Measurements from ENCODE around the gene CRIP2. TPM values are rescaled to one million over a fixed set of nuclear protein-coding genes. Genes with fewer than 3 reads are reported as not detected.

Gene CRIP2
- total and polyA plus RNA-seq, 8 donors = 143 to 229 (median 181) TPM

DNA sequence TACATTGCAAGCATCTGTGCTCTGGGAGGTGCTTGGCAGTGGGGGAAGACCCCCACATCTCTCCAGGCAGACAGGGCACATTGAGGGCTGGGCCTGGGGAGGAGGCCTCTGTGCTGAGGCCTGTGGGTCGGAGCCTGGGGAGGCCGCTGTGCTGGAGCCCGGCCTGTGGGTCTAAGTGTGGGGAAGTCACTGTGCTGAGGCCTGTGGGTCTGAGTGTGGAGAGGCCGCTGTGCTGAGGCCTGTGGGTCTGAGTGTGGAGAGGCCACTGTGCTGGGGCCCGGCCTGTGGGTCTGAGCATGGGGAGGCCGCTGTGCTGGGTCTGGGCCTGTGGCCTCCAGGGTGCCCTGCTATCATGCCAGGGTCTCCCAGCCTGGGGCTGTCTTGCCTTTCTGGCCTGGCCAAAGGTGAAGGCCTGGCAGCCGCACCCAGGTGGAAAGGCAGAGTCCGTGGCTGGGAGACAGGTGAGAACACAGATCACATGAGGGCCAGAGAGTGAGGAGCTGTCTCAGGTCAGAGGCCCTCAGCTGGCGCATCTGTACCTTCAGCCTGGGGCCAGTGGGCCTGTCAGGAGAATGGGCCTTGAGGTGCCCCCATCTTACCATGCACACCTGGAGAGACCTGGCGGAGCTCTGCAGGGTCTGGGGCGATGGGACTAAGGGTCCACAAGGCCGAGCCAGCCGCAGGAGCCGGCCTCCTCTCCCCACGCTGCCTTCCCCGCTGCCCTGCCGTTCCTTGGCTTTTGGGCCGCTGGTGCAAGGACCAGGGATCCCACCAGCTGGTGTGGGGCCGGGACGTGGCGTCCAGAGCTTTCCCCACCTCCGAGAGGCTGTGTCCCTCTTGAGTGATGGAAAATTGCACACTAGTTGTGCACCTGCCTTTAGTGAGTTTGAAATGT lies 18.6 kb upstream of the CRIP2 start:
- Histone ChIP-seq H3K9me3 (no peaks in the 10 kb centered on the region), H3K27ac (no peak overlapping the region), H3K4me1 (no peaks in the 10 kb centered on the region), H3K4me3 (no peak overlapping the region), H3K36me3 (peaks cover 0 to 83% of the 10 kb centered on the region in 2 donors), H3K27me3 (no peaks in the 10 kb centered on the region)
- TF ChIP-seq, protein P1, sequence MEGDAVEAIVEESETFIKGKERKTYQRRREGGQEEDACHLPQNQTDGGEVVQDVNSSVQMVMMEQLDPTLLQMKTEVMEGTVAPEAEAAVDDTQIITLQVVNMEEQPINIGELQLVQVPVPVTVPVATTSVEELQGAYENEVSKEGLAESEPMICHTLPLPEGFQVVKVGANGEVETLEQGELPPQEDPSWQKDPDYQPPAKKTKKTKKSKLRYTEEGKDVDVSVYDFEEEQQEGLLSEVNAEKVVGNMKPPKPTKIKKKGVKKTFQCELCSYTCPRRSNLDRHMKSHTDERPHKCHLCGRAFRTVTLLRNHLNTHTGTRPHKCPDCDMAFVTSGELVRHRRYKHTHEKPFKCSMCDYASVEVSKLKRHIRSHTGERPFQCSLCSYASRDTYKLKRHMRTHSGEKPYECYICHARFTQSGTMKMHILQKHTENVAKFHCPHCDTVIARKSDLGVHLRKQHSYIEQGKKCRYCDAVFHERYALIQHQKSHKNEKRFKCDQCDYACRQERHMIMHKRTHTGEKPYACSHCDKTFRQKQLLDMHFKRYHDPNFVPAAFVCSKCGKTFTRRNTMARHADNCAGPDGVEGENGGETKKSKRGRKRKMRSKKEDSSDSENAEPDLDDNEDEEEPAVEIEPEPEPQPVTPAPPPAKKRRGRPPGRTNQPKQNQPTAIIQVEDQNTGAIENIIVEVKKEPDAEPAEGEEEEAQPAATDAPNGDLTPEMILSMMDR (IDR thresholded peaks at IDR 0.05) = no peak
- ATAC-seq = no peak
- no peak for DNase-seq
- intact Hi-C loops (cut with DNase I) = no loop called here

GRCh38 chr14:105456736-105457617 lies 17.6 kb upstream of the CRIP2 start:
- no peak overlapping the region for H3K27ac ChIP-seq
- DNase-seq (no peak), ATAC-seq (peak; percentile 19)
- H3K27me3 ChIP-seq = no peaks in the 10 kb centered on the region
- intact Hi-C loops (cut with DNase I) = no loop called here
- no peak overlapping the region for H3K4me3 ChIP-seq
- no peaks in the 10 kb centered on the region for H3K9me3 ChIP-seq
- TF ChIP-seq, protein P1 (IDR thresholded peaks at IDR 0.05) = no peak
- no peaks in the 10 kb centered on the region for H3K4me1 ChIP-seq
- peaks cover 0 to 84% of the 10 kb centered on the region in 2 donors for H3K36me3 ChIP-seq

DNA sequence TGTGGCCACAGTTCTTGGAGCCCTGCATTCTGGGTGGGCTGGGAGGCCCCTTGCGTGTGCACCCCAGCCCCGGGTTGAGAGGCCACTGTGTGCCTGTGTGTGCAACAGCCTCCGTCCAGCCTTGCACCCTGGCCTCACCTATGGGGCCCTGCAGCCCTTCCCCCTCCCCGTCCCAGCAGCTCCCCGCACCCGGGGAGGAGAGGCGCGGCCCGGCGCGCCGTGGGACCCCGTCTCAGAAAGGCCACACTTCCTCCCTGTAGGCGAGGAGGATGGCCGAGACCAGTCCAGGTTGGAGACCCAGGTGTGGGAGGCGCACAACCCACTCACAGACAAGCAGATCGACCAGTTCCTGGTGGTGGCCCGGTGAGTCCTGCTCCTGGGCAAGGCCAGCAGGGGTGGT lies 16.6 kb upstream of the CRIP2 start:
- H3K4me3 ChIP-seq = no peak overlapping the region
- ATAC-seq (no peak), DNase-seq (no peak)
- peaks cover 0 to 84% of the 10 kb centered on the region in 2 donors for H3K36me3 ChIP-seq
- H3K9me3 ChIP-seq = no peaks in the 10 kb centered on the region
- intact Hi-C loops (cut with DNase I) = no loop called here
- no peaks in the 10 kb centered on the region for H3K27me3 ChIP-seq
- TF ChIP-seq, protein P1 (IDR thresholded peaks at IDR 0.05) = no peak
- no peaks in the 10 kb centered on the region for H3K4me1 ChIP-seq
- no peak overlapping the region for H3K27ac ChIP-seq

- H3K4me1 ChIP-seq = no peaks in the 10 kb centered on the region
- intact Hi-C loops (cut with DNase I) = no loop called here
- DNase-seq (no peak), ATAC-seq (no peak)
- TF ChIP-seq, protein P1 (IDR thresholded peaks at IDR 0.05) = no peak
- H3K36me3 ChIP-seq = peaks cover 0 to 84% of the 10 kb centered on the region in 2 donors
- H3K9me3 ChIP-seq = no peaks in the 10 kb centered on the region
- H3K27ac ChIP-seq = no peak overlapping the region
- no peaks in the 10 kb centered on the region for H3K27me3 ChIP-seq
- no peak overlapping the region for H3K4me3 ChIP-seq
Measured at GRCh38 chr14:105458571-105458970, 16.1 kb upstream of the CRIP2 start.

GRCh38 chr14:105460116-105460515 lies 14.5 kb upstream of the CRIP2 start:
- no peak for ATAC-seq
- DNase-seq = no peak
- intact Hi-C loops (cut with DNase I) = no loop called here
- TF ChIP-seq, protein P1 (IDR thresholded peaks at IDR 0.05) = no peak
- Histone ChIP-seq H3K27me3 (no peaks in the 10 kb centered on the region), H3K27ac (no peak overlapping the region), H3K9me3 (no peaks in the 10 kb centered on the region), H3K4me1 (peaks cover 0 to 2% of the 10 kb centered on the region in 2 donors), H3K4me3 (no peak overlapping the region), H3K36me3 (peaks cover 0 to 84% of the 10 kb centered on the region in 2 donors)

Measured in left lung (tissue), 10 donors.